Measurements from ENCODE around the gene SCYGR4.

DNA sequence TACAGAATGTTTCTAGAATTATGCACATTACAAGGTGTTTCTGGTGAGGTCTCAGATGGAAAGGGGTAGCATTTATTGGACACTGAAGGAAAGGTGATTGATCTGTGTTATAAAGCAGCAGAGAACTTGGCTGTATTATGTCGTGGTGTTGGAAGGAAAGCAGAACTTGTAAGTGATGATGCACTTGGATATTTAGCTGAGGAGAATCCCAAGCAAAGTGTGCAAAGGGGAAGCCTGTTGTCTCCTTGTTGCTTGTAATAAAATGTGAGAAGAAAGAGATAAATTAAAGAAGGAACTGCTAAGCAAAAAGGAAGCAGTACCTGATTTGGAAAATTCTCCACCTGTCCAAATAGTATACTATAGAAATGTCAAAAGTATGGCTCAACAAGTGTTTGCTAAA is 37.1 kb downstream of the SCYGR4 start:
- TF ChIP-seq POLR2A (IDR thresholded peaks at IDR 0.05; ENCODE audit: low read length), result no peak
- TF ChIP-seq GATA1 (IDR thresholded peaks at IDR 0.05; ENCODE audit: low read depth, low read length), result no peak
